H9 (cell line): ENCODE results near the gene RUBCN. TPM values are rescaled to one million over a fixed set of nuclear protein-coding genes. Genes with fewer than 3 reads are reported as not detected.

Experiments used
- DNase-seq: peaks from one replicate; pipeline ENCODE4 v3.0.0-alpha.2; 2017
- H2AFZ ChIP-seq: one replicate; pipeline ENCODE4 v1.6.1; 2013; ENCODE audit warnings: mild to moderate bottlenecking, low read length, control low read depth, moderate library complexity
- H2AK5ac ChIP-seq: 2 replicates; pipeline ENCODE4 v1.6.1; 2013; ENCODE audit warnings: low read length, control low read depth, mixed read lengths; ENCODE audit not compliant: insufficient read length
- H2BK120ac ChIP-seq: one replicate; pipeline ENCODE4 v1.6.1; 2013; ENCODE audit warnings: low read depth, mild to moderate bottlenecking, low read length, control low read depth, inconsistent platforms; ENCODE audit not compliant: poor library complexity, severe bottlenecking
- H2BK12ac ChIP-seq: 2 replicates; pipeline ENCODE4 v1.6.1; 2013; ENCODE audit warnings: low read length, control low read depth, mixed read lengths, low read depth; ENCODE audit not compliant: insufficient read length
- H2BK15ac ChIP-seq: 2 replicates; pipeline ENCODE4 v1.6.1; 2013; ENCODE audit warnings: low read depth, low read length, control low read depth
- H2BK20ac ChIP-seq: one replicate; pipeline ENCODE4 v1.6.1; 2013; ENCODE audit warnings: low read depth, mild to moderate bottlenecking, low read length, control low read depth, inconsistent platforms; ENCODE audit not compliant: poor library complexity, severe bottlenecking
- H2BK5ac ChIP-seq: 2 replicates; pipeline ENCODE4 v1.6.1; 2013; ENCODE audit warnings: low read length, control low read depth, mixed read lengths; ENCODE audit not compliant: insufficient read length
- H3K14ac ChIP-seq: 2 replicates; pipeline ENCODE4 v1.6.1; 2013; ENCODE audit warnings: low read length, control low read depth; ENCODE audit not compliant: insufficient read depth
- H3K18ac ChIP-seq: 2 replicates; pipeline ENCODE4 v1.6.1; 2013; ENCODE audit warnings: low read depth, mild to moderate bottlenecking, mixed read lengths, low read length, control low read depth; ENCODE audit not compliant: insufficient read length
- H3K23ac ChIP-seq: 2 replicates; pipeline ENCODE4 v1.6.1; 2013; ENCODE audit warnings: low read length, control low read depth, mixed read lengths, low read depth; ENCODE audit not compliant: insufficient read length
- H3K23me2 ChIP-seq: 2 replicates; pipeline ENCODE4 v1.6.1; 2013; ENCODE audit warnings: low read depth, mild to moderate bottlenecking, mixed read lengths, low read length, control low read depth; ENCODE audit not compliant: insufficient read length, poor library complexity, severe bottlenecking
- H3K27ac ChIP-seq: 2 replicates; pipeline ENCODE4 v1.5.1; 2013; ENCODE audit warnings: low read length, control low read depth, mixed read lengths, low read depth; ENCODE audit not compliant: insufficient read length
- H3K27me3 ChIP-seq: 2 replicates; pipeline ENCODE4 v1.6.1; 2013; ENCODE audit warnings: low read length, control low read depth, inconsistent platforms; ENCODE audit not compliant: insufficient read depth
- H3K4ac ChIP-seq: 2 replicates; pipeline ENCODE4 v1.6.1; 2013; ENCODE audit warnings: low read depth, mild to moderate bottlenecking, control low read depth, inconsistent platforms, low read length, moderate library complexity
- H3K4me1 ChIP-seq: 2 replicates; pipeline ENCODE4 v1.6.1; 2013; ENCODE audit warnings: low read length, control low read depth, inconsistent platforms; ENCODE audit not compliant: insufficient read depth
- H3K4me2 ChIP-seq: 2 replicates; pipeline ENCODE4 v1.6.1; 2013; ENCODE audit warnings: low read length, control low read depth, mixed read lengths; ENCODE audit not compliant: insufficient read length, insufficient read depth
- H3K56ac ChIP-seq: 2 replicates; pipeline ENCODE4 v1.6.1; 2013; ENCODE audit warnings: low read depth, mild to moderate bottlenecking, mixed read lengths, low read length, control low read depth; ENCODE audit not compliant: insufficient read length
- H3K79me1 ChIP-seq: 2 replicates; pipeline ENCODE4 v1.6.1; 2013; ENCODE audit warnings: low read depth, mild to moderate bottlenecking, moderate library complexity, low read length, control low read depth, inconsistent platforms; ENCODE audit not compliant: insufficient read depth, poor library complexity, severe bottlenecking
- H3K79me2 ChIP-seq: 2 replicates; pipeline ENCODE4 v1.6.1; 2013; ENCODE audit warnings: low read length, control low read depth, inconsistent platforms; ENCODE audit not compliant: insufficient read depth
- H3K9ac ChIP-seq: 2 replicates; pipeline ENCODE4 v1.6.1; 2013; ENCODE audit warnings: low read length, control low read depth, mixed read lengths; ENCODE audit not compliant: insufficient read length; ENCODE audit errors: extremely low read depth
- H3K9me3 ChIP-seq: one replicate; pipeline ENCODE4 v1.6.1; 2013; ENCODE audit warnings: low read depth, low read length, inconsistent platforms; ENCODE audit not compliant: control insufficient read depth
- H3T11ph ChIP-seq: one replicate; pipeline ENCODE4 v1.6.1; 2013; ENCODE audit warnings: mild to moderate bottlenecking, low read length, control low read depth, inconsistent platforms
- H4K20me1 ChIP-seq: one replicate; pipeline ENCODE4 v1.6.1; 2013; ENCODE audit not compliant: control insufficient read depth, insufficient read length, insufficient read depth
- H4K5ac ChIP-seq: 2 replicates; pipeline ENCODE4 v1.6.1; 2013; ENCODE audit warnings: low read depth, mild to moderate bottlenecking, mixed read lengths, low read length, control low read depth; ENCODE audit not compliant: insufficient read length
- H4K8ac ChIP-seq: replicated peaks from 2 replicates; pipeline ENCODE4 v1.6.1; 2013; ENCODE audit warnings: low read length, control low read depth, mixed read lengths, low read depth; ENCODE audit not compliant: insufficient read length
- H4K91ac ChIP-seq: 2 replicates; pipeline ENCODE4 v1.6.1; 2013; ENCODE audit warnings: low read depth, mild to moderate bottlenecking, moderate library complexity, mixed read lengths, low read length, control low read depth; ENCODE audit not compliant: insufficient read length
- H3K27ac Mint-ChIP-seq, 3 experiments: 2 replicates in 2 of 3; 3 replicates in 1 of 3; pipeline ENCODE4 v1.8.0; 2020 to 2021; ENCODE audit warnings: mixed read lengths in 3 of 3, mild to moderate bottlenecking in 1 of 3, moderate library complexity in 1 of 3
- H3K27me3 Mint-ChIP-seq: 2 replicates; pipeline ENCODE4 v1.8.0; 2021; ENCODE audit warnings: low read depth, mild to moderate bottlenecking, moderate library complexity, mixed read lengths
- H3K36me3 Mint-ChIP-seq, 3 experiments: 2 replicates in 2 of 3; 3 replicates in 1 of 3; pipeline ENCODE4 v1.8.0; 2020 to 2021; ENCODE audit warnings: low read depth in 3 of 3, mixed read lengths in 3 of 3; ENCODE audit not compliant: insufficient read depth in 1 of 3
- H3K4me1 Mint-ChIP-seq, 2 experiments: 2 replicates each; pipeline ENCODE4 v1.8.0; 2020; ENCODE audit warnings: mixed read lengths in 2 of 2
- H3K4me3 Mint-ChIP-seq, 2 experiments: 2 replicates in 1 of 2; 3 replicates in 1 of 2; pipeline ENCODE4 v1.8.0; 2020 to 2021; ENCODE audit warnings: mild to moderate bottlenecking in 2 of 2, mixed read lengths in 2 of 2, moderate library complexity in 1 of 2
- H3K9me3 Mint-ChIP-seq, 2 experiments: 2 replicates in 1 of 2; 3 replicates in 1 of 2; pipeline ENCODE4 v1.8.0; 2020; ENCODE audit warnings: mild to moderate bottlenecking in 2 of 2, mixed read lengths in 2 of 2, moderate library complexity in 1 of 2
- WGBS: extraction: QIAGEN DNeasy Blood & Tissue Kit; methylation state at CpG from one replicate; pipeline ENCODE4 v1.1.7; 2013; ENCODE audit warnings: missing lambda C conversion rate, low lambda C conversion rate, mixed read lengths; ENCODE audit not compliant: insufficient read length; ENCODE audit errors: extremely low coverage; 5-methylcytosine and 5-hydroxymethylcytosine counted together
- total RNA-seq: library from RNA; stranded (reverse); gene quantifications from 2 replicates; pipeline ENCODE4 v1.2.1, GENCODE V29; 2021
- TF ChIP-seq, protein P1 (sequence below): fragments of 200-600 bp; sonication (generic); conservative IDR thresholded peaks from 3 replicates; pipeline ENCODE4 v1.8.0; 2021; ENCODE audit warnings: antibody characterized with exemption, mild to moderate bottlenecking

Gene RUBCN
- total RNA-seq, 1 experiment from 2014 or later, result 17.7 TPM

GRCh38 chr3:197692641-197693040, 44.1 kb downstream of the RUBCN start:
- no peak overlapping the region for H3K4ac ChIP-seq
- H3K4me1 ChIP-seq, result peaks cover 3% of the 10 kb centered on the region; the same call in 1 of the 2 replicates
- peaks cover 22 to 55% (median 27%) of the 10 kb centered on the region in 3 experiments; a peak in 6 of 7 replicates for H3K36me3 Mint-ChIP-seq
- no peak overlapping the region for H3K4me2 ChIP-seq
- no peaks in the 10 kb centered on the region for H3K27me3 ChIP-seq
- no peak overlapping the region for H3K27ac ChIP-seq
- no peak overlapping the region for H3K56ac ChIP-seq
- no peak overlapping the region for H2AFZ ChIP-seq
- no peak overlapping the region for H2BK20ac ChIP-seq
- H3K14ac ChIP-seq, result no peak overlapping the region
- H2BK15ac ChIP-seq, result no peak overlapping the region
- H3K18ac ChIP-seq, result no peak overlapping the region
- H2BK120ac ChIP-seq, result no peak overlapping the region
- H2BK12ac ChIP-seq, result no peak overlapping the region
- TF ChIP-seq, protein P1, sequence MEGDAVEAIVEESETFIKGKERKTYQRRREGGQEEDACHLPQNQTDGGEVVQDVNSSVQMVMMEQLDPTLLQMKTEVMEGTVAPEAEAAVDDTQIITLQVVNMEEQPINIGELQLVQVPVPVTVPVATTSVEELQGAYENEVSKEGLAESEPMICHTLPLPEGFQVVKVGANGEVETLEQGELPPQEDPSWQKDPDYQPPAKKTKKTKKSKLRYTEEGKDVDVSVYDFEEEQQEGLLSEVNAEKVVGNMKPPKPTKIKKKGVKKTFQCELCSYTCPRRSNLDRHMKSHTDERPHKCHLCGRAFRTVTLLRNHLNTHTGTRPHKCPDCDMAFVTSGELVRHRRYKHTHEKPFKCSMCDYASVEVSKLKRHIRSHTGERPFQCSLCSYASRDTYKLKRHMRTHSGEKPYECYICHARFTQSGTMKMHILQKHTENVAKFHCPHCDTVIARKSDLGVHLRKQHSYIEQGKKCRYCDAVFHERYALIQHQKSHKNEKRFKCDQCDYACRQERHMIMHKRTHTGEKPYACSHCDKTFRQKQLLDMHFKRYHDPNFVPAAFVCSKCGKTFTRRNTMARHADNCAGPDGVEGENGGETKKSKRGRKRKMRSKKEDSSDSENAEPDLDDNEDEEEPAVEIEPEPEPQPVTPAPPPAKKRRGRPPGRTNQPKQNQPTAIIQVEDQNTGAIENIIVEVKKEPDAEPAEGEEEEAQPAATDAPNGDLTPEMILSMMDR, result no peak
- H2AK5ac ChIP-seq, result no peak overlapping the region
- no peaks in the 10 kb centered on the region for H3K27me3 Mint-ChIP-seq
- H4K91ac ChIP-seq, result no peak overlapping the region
- no peak overlapping the region for H3K9ac ChIP-seq
- H3K4me3 Mint-ChIP-seq, result no peak overlapping the region
- H3K23ac ChIP-seq, result no peak overlapping the region
- no peak for DNase-seq
- H3K9me3 Mint-ChIP-seq, result no peaks in the 10 kb centered on the region
- H2BK5ac ChIP-seq, result no peak overlapping the region
- H4K20me1 ChIP-seq, result no peaks in the 10 kb centered on the region
- H3K79me2 ChIP-seq, result no peaks in the 10 kb centered on the region
- no peaks in the 10 kb centered on the region for H3K23me2 ChIP-seq
- WGBS, result no CpG with 5 or more reads among the region's 4 CpGs
- H3T11ph ChIP-seq, result no peak overlapping the region
- H3K27ac Mint-ChIP-seq, result peak overlapping the region in 1 of 3 experiments; percentile 55; a peak in 1 of 7 replicates
- H4K8ac ChIP-seq, result no peak overlapping the region
- H3K79me1 ChIP-seq, result no peaks in the 10 kb centered on the region
- peaks cover 4 to 10% of the 10 kb centered on the region in 2 experiments; a peak in 2 of 4 replicates for H3K4me1 Mint-ChIP-seq
- no peak overlapping the region for H4K5ac ChIP-seq
- H3K9me3 ChIP-seq, result no peaks in the 10 kb centered on the region
